Ishikawa (cell line): ENCODE results near the gene P4HA3.

Source experiments
- CEBPB ChIP-seq: IDR thresholded peaks from 2 replicates; pipeline ENCODE4 v1.6.1; 2012
- CREB1 ChIP-seq: IDR thresholded peaks from 2 replicates; pipeline ENCODE4 v1.6.1; 2012; ENCODE audit warnings: low read depth
- EGR1 ChIP-seq: IDR thresholded peaks from 2 replicates; pipeline ENCODE4 v1.6.1; 2012
- EP300 ChIP-seq: IDR thresholded peaks from 2 replicates; pipeline ENCODE4 v1.6.1; 2012; ENCODE audit warnings: borderline replicate concordance
- FOXM1 ChIP-seq: IDR thresholded peaks from 2 replicates; pipeline ENCODE4 v1.6.1; 2012; ENCODE audit warnings: low read depth, borderline replicate concordance
- MAX ChIP-seq: IDR thresholded peaks from 2 replicates; pipeline ENCODE4 v1.6.1; 2012
- NFIC ChIP-seq: IDR thresholded peaks from 2 replicates; pipeline ENCODE4 v1.6.1; 2012
- RAD21 ChIP-seq: IDR thresholded peaks from 2 replicates; pipeline ENCODE4 v1.6.1; 2012; ENCODE audit warnings: low read depth
- REST ChIP-seq: IDR thresholded peaks from 2 replicates; pipeline ENCODE4 v1.6.1; 2012; ENCODE audit warnings: low read depth, mild to moderate bottlenecking
- TAF1 ChIP-seq: IDR thresholded peaks from 2 replicates; pipeline ENCODE4 v1.6.1; 2012; ENCODE audit warnings: low read depth, mild to moderate bottlenecking
- TCF12 ChIP-seq: IDR thresholded peaks from 2 replicates; pipeline ENCODE4 v1.6.1; 2012; ENCODE audit warnings: low read depth
- TEAD4 ChIP-seq: IDR thresholded peaks from 2 replicates; pipeline ENCODE4 v1.6.1; 2012
- USF1 ChIP-seq: IDR thresholded peaks from 2 replicates; pipeline ENCODE4 v1.6.1; 2012
- YY1 ChIP-seq: IDR thresholded peaks from 2 replicates; pipeline ENCODE4 v1.6.1; 2012; ENCODE audit warnings: low read depth
- ZBTB7A ChIP-seq: IDR thresholded peaks from 2 replicates; pipeline ENCODE4 v1.6.1; 2012; ENCODE audit warnings: low read depth

P4HA3 gene

GRCh38 chr11:74311352-74311926 is at the start of gene P4HA3:
TSS of gene P4HA3 (minus strand) at chr11:74311640. CDS start at chr11:74311611, 29 bp downstream.
- TF ChIP-seq CREB1 (no peak), TAF1 (no peak), RAD21 (no peak), ZBTB7A (0 out of 2 replicates have a peak, but pooled peaks have one; percentile 20), MAX (peak; percentile 97)

GRCh38 chr11:74357449-74357848 is 46.0 kb upstream of the P4HA3 start:
- TF ChIP-seq MAX, result no peak
- no peak for TF ChIP-seq NFIC
- no peak for TF ChIP-seq ZBTB7A
- TF ChIP-seq EP300, result no peak
- no peak for TF ChIP-seq RAD21
- TF ChIP-seq YY1, result no peak
- TF ChIP-seq CREB1, result no peak
- TF ChIP-seq FOXM1, result no peak
- no peak for TF ChIP-seq TEAD4
- no peak for TF ChIP-seq USF1
- TF ChIP-seq CEBPB, result no peak
- no peak for TF ChIP-seq TAF1

GRCh38 chr11:74355626-74356025 is 44.2 kb upstream of the P4HA3 start:
- TF ChIP-seq NFIC (no peak), CEBPB (no peak), TCF12 (no peak), RAD21 (no peak), TAF1 (no peak), CREB1 (no peak), MAX (no peak), REST (no peak), EP300 (no peak), FOXM1 (no peak), ZBTB7A (no peak), USF1 (no peak), TEAD4 (no peak), YY1 (no peak), EGR1 (no peak)

GRCh38 chr11:74354036-74354435 is 42.6 kb upstream of the P4HA3 start:
- TF ChIP-seq FOXM1 (no peak), EGR1 (no peak), TEAD4 (no peak), YY1 (no peak), REST (no peak), USF1 (no peak), NFIC (no peak), RAD21 (no peak), EP300 (no peak), CREB1 (no peak), MAX (no peak), TAF1 (no peak), CEBPB (no peak), ZBTB7A (no peak), TCF12 (no peak)

- TF ChIP-seq NFIC (no peak), TCF12 (no peak), USF1 (no peak), EGR1 (no peak), RAD21 (no peak)
Observed at GRCh38 chr11:74347381-74347780, 35.9 kb upstream of the P4HA3 start.
